Erythroblast (primary cell): ENCODE results near the gene NEMP1.

Experiments used
- GATA1 ChIP-seq: IDR thresholded peaks from 2 replicates; pipeline ENCODE4 v1.6.1; 2011; ENCODE audit warnings: low read depth, mild to moderate bottlenecking, control low read depth, low read length, moderate library complexity
- POLR2A ChIP-seq: IDR thresholded peaks from 2 replicates; pipeline ENCODE4 v1.6.1; 2011; ENCODE audit warnings: mild to moderate bottlenecking, low read length

DNA sequence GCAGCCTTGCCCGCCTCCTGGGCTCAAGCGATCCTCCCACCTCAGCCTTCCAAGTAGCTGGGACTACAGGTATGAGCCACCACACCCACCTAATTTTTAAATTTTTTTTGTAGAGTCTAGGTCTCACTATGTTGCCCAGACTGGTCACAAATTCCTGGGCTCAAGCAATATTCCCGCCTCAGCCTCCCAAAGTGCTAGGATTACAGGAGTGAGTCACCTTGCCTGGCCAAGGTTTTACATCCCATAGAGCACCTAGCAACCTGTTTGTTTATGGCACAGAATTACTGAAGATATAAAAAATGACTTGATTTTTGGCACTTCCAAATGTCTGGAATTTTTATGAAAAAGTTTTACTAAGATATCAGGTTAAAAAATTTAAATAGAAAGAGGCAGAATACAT, 45.2 kb downstream of the NEMP1 start:
- TF ChIP-seq GATA1 (no peak), POLR2A (no peak)
